ENCODE data around the gene RAB42.

DNA sequence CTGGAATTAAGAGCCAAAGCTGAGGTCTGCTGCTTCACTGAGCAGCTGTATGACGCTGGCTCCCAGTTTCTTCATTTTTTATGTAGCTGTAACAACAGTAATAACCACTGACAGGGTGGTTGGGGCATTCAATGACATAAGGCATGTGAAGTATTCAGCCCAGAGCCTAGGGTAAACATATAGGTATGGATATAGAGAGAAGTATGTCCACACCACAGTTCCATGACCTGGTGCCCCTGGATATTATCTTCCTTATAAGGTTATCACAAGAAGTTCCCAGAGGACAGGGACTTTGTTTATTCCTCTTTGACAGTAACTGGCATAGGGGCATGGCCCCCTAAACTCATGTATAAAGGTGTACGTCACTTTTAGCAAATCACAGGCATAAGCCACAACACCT is 14.7 kb downstream of the RAB42 start:
- TF ChIP-seq POLR2A (IDR thresholded peaks at IDR 0.05) (no peak), CTCF (IDR thresholded peaks at IDR 0.05) (no peak)
